ENCODE data around the gene TMED3. TPM values are rescaled to one million over a fixed set of nuclear protein-coding genes. Genes with fewer than 3 reads are reported as not detected.
A peak's percentile ranks its signal among the peaks of the same experiment; 100 is the strongest.

Gene TMED3
- total RNA-seq, 1 donor, result 104 TPM

DNA sequence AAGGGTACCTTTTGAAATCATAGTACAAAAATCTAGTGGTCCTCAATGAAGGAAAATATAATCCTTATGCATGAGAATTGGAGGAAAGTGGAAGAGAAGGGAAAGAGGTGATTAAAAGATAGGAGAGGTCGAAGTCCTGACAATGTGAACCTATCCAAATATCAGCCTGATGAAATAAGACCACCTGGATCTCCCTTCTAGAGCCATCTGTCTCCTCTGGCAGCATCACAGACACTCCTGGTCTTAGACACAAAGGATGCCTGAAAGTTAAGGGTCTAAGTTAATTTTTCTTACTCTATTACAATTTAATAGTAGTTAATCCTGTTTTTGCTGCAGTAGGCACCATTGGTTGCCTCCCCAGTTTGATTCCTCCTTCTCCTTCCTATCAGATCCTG is 11.1 kb upstream of the TMED3 start:
- TF ChIP-seq, protein P1, sequence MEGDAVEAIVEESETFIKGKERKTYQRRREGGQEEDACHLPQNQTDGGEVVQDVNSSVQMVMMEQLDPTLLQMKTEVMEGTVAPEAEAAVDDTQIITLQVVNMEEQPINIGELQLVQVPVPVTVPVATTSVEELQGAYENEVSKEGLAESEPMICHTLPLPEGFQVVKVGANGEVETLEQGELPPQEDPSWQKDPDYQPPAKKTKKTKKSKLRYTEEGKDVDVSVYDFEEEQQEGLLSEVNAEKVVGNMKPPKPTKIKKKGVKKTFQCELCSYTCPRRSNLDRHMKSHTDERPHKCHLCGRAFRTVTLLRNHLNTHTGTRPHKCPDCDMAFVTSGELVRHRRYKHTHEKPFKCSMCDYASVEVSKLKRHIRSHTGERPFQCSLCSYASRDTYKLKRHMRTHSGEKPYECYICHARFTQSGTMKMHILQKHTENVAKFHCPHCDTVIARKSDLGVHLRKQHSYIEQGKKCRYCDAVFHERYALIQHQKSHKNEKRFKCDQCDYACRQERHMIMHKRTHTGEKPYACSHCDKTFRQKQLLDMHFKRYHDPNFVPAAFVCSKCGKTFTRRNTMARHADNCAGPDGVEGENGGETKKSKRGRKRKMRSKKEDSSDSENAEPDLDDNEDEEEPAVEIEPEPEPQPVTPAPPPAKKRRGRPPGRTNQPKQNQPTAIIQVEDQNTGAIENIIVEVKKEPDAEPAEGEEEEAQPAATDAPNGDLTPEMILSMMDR (IDR thresholded peaks at IDR 0.05; ENCODE audit: insufficient read depth, low read depth, low read length), result no peak
- DNase-seq (ENCODE audit: low read depth), result no peak
- no peak overlapping the region for H3K4me3 ChIP-seq (ENCODE audit: low read depth, low read length)

DNA sequence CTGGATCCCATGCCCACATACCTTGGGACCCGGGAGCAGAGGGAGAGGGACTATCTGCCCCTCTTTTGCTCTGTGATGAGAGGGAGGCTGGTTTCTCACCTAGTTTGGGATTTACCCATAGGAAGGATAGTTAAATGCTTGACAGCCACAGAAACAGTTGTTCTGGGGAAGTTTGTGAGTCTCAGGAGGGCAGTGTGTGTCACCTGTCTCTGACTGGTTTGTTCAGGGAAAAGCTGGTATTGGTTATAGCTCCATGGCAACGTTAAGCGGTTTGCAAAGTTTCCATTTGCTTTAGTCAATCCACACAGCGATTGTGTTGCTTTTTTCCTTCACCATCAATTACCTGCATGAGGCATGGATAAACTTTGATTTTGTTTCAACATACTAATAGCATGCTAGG is 3.7 kb upstream of the TMED3 start:
- TF ChIP-seq, protein P1 (IDR thresholded peaks at IDR 0.05; ENCODE audit: insufficient read depth, low read depth, low read length), result no peak
- DNase-seq (ENCODE audit: low read depth), result no peak
- no peak overlapping the region for H3K4me3 ChIP-seq (ENCODE audit: low read depth, low read length)

DNA sequence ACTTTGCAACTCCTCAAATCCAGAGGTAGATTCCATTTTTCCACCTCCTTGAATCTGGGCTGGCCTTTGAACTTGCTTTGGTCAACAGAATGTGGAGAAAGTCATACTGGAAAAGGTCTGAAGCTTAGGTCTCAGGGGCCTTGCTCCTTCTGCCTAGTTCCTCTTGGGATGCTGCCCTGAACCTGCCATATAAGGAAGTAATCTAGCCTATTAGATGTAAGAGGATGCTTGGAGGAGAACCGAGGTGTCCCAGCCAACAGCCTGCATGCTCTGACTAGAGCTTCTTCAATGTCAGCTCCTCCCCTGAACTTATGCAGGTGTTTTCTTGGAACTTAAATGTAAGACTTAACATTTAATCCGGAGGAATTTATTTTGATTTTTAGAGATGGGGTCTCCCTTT is 2.0 kb upstream of the TMED3 start:
- no peak overlapping the region for H3K4me3 ChIP-seq (ENCODE audit: low read depth, low read length)
- no peak for DNase-seq (ENCODE audit: low read depth)
- TF ChIP-seq, protein P1 (IDR thresholded peaks at IDR 0.05; ENCODE audit: insufficient read depth, low read depth, low read length), result no peak

DNA sequence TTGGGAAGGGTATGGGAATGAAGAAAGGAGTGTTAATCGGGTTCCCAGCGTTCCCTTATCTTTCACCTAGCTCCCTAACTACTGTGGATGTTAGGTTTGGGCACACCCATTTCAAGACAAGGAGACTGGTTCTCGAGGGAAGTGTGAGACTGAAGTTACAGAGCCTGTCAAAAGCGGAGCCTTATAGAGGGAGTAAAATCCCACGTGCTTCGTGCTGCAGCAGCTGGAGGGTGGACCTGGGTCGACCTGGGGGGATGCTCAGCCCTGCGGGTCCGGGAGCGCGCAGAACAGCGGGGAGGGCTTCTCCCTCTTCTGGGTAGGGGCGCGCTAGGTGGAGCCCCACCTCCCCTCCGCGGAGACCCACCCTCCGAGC is 314 bp upstream of the TMED3 start:
- DNase-seq (ENCODE audit: low read depth), result peak; percentile 19
- TF ChIP-seq, protein P1 (IDR thresholded peaks at IDR 0.05; ENCODE audit: insufficient read depth, low read depth, low read length), result no peak
- peak overlapping the region; percentile 95 for H3K4me3 ChIP-seq (ENCODE audit: low read depth, low read length)

DNA sequence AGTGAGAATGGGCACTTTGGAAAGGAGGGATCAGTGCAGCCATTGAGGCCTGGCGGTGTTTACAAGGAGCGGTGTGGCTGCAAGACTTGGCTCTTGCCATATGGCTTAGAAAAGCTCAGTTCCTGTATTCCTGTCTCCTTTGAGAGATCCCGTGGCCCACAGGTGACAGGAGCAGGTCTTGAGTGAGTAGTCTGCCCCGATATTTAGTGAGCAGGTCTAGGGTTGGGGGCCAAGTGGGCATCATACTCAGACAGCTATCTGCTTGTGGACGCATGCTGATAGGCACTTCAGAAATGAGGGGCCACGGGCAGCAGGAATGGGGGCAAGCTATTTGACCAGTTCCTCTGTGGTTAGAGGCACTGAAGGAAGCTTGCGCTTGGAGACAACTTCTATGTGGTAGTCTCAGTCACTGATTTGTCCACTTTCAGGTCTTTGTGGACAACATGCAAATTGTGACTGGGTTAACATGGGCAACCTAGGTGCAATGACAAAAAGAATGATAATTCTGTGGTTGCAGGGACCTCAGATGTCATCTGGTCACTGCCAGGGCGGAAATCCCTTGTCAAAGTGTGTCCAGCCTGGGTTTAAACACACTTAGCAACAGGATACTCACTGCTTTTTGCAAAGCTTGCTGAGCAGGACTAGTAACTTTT is 1.1 kb downstream of the TMED3 start:
- peak overlapping the region; percentile 95 for H3K4me3 ChIP-seq (ENCODE audit: low read depth, low read length)
- TF ChIP-seq, protein P1 (IDR thresholded peaks at IDR 0.05; ENCODE audit: insufficient read depth, low read depth, low read length), result no peak
- no peak for DNase-seq (ENCODE audit: low read depth)

DNA sequence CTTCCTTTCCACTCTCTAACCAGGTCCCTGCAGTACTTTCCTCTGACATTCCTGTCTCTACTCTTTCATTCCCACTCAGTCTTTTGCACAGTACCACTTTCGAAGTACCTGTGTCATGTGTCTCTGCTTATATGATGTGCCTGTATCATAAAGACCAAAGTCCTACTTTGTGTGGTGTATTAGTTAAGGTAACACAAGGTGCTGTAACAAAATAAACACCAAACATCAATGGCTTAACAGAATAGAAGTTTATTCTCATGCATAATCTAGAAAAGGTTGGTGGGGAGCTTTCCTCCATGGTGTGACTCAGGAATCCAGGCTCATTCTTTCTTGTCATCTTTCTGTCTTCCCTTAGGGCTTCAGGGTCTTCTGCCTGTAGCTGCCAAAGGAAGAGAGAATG is 3.3 kb downstream of the TMED3 start:
- TF ChIP-seq, protein P1 (IDR thresholded peaks at IDR 0.05; ENCODE audit: insufficient read depth, low read depth, low read length), result no peak
- no peak for DNase-seq (ENCODE audit: low read depth)

DNA sequence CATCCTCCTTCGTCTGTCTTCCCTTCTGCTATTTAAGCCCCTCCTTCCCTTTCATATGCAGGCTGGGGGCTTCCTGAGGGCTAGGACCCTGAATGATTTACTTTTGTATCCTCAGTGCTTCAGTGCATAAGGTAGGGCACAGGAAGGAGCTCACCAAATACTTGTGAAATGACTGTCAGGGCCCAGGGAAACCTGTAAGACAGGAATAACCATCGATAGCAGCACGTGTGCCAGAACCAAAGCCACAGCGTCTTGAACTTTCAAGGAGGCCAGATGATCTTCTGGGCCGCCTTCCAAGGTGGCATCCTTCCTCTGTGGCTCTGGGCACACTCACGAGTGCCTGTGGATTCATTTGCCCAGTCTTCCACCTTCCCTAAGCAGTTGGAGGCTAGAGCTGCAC is 3.9 kb downstream of the TMED3 start:
- DNase-seq (ENCODE audit: low read depth), result no peak
- TF ChIP-seq, protein P1 (IDR thresholded peaks at IDR 0.05; ENCODE audit: insufficient read depth, low read depth, low read length), result no peak
- no peak overlapping the region for H3K4me3 ChIP-seq (ENCODE audit: low read depth, low read length)

More for the DNA sequence above, 3.3 kb downstream of the TMED3 start:
- H3K4me3 ChIP-seq (ENCODE audit: low read depth, low read length), result no peak overlapping the region
